K562 (cell line): ENCODE data around the gene EFEMP2. TPM values are rescaled to one million over a fixed set of nuclear protein-coding genes. Genes with fewer than 3 reads are reported as not detected.

ENCODE experiments used
- ARID2 ChIP-seq: fragments of 450-650 bp; IDR thresholded peaks from 2 replicates; pipeline ENCODE4 v1.6.1; 2017; ENCODE audit warnings: antibody characterized with exemption, mild to moderate bottlenecking
- BCOR ChIP-seq: fragments of 450-650 bp; IDR thresholded peaks from 2 replicates; pipeline ENCODE4 v1.6.1; 2016
- CEBPG ChIP-seq, 3 experiments: fragments of 200-800 bp in 1 of 3; sonication (Bioruptor generic) in 1 of 3; sonication (generic) in 1 of 3; formaldehyde crosslinking in 1 of 3; IDR thresholded peaks in 2 of 3; conservative IDR thresholded peaks in 1 of 3; 2 replicates each; pipeline versions ENCODE4 v1.6.1 to v1.8.0; 2016 to 2022; ENCODE audit warnings: missing compliant biosample characterization in 2 of 3, missing genetic modification characterization in 2 of 3, mild to moderate bottlenecking in 1 of 3, missing genetic modification reagents in 1 of 3
- CHD1 ChIP-seq: fragments of 200-600 bp; sonication (generic); IDR thresholded peaks from one replicate; pipeline ENCODE4 v1.6.1; 2012; ENCODE audit warnings: mild to moderate bottlenecking, moderate library complexity, low read length, inconsistent platforms
- DMBX1 ChIP-seq: fragments of 250-450 bp; sonication (Bioruptor Pico); IDR thresholded peaks from 2 replicates; pipeline ENCODE4 v1.8.0; 2022; ENCODE audit warnings: inconsistent platforms, mild to moderate bottlenecking, moderate library complexity, borderline replicate concordance
- FOXA1 ChIP-seq: fragments of 450-650 bp; IDR thresholded peaks from 2 replicates; pipeline ENCODE4 v1.6.1; 2016; ENCODE audit warnings: mild to moderate bottlenecking, borderline replicate concordance
- GTF2E2 ChIP-seq: fragments of 200-800 bp; sonication (Bioruptor generic); IDR thresholded peaks from 2 replicates; pipeline ENCODE4 v1.6.1; 2016; ENCODE audit warnings: missing genetic modification characterization, missing compliant biosample characterization
- HNRNPK ChIP-seq: fragments of 200-400 bp; formaldehyde crosslinking; IDR thresholded peaks from one replicate; pipeline ENCODE4 v1.6.1; 2018; ENCODE audit warnings: mild to moderate bottlenecking, low read depth, low read length; ENCODE audit not compliant: poor library complexity, severe bottlenecking
- NR2C1 ChIP-seq, 2 experiments: fragments of 450-650 bp; IDR thresholded peaks; 2 replicates each; pipeline ENCODE4 v1.6.1; 2017; ENCODE audit warnings: mild to moderate bottlenecking in 2 of 2, antibody characterized with exemption in 1 of 2, inconsistent platforms in 1 of 2, missing compliant biosample characterization in 1 of 2, missing genetic modification characterization in 1 of 2
- PCBP1 ChIP-seq: fragments of 200-400 bp; formaldehyde crosslinking; IDR thresholded peaks from 2 replicates; pipeline ENCODE4 v1.6.1; 2018; ENCODE audit warnings: mild to moderate bottlenecking, low read depth, low read length; ENCODE audit not compliant: poor library complexity, severe bottlenecking
- PHTF2 ChIP-seq: fragments of 250-450 bp; sonication (Bioruptor Pico); IDR thresholded peaks from 2 replicates; pipeline ENCODE4 v1.5.0; 2021; ENCODE audit warnings: mild to moderate bottlenecking
- POLR2B ChIP-seq: fragments of 450-650 bp; IDR thresholded peaks from 2 replicates; pipeline ENCODE4 v1.6.1; 2018; ENCODE audit warnings: low read depth; ENCODE audit not compliant: partially characterized antibody
- RNF2 ChIP-seq: sonication (generic); IDR thresholded peaks from 2 replicates; pipeline ENCODE4 v1.6.1; 2016
- RUNX1 ChIP-seq: sonication (generic); IDR thresholded peaks from 2 replicates; pipeline ENCODE4 v1.6.1; 2016; ENCODE audit warnings: antibody characterized with exemption, low read depth
- SAFB2 ChIP-seq: fragments of 200-400 bp; formaldehyde crosslinking; IDR thresholded peaks from 2 replicates; pipeline ENCODE4 v1.6.1; 2018; ENCODE audit warnings: borderline replicate concordance, low read length, low read depth, moderate library complexity; ENCODE audit not compliant: severe bottlenecking
- SIN3B ChIP-seq: fragments of 450-650 bp; IDR thresholded peaks from 2 replicates; pipeline ENCODE4 v1.6.1; 2017; ENCODE audit warnings: low read depth, mild to moderate bottlenecking, moderate library complexity
- SRSF7 ChIP-seq: fragments of 200-400 bp; formaldehyde crosslinking; optimal IDR thresholded peaks from 2 replicates; pipeline ENCODE3; 2017; ENCODE audit warnings: mild to moderate bottlenecking, low read depth, low read length
- TSHZ1 ChIP-seq: fragments of 250-450 bp; sonication (Bioruptor Pico); IDR thresholded peaks from 2 replicates; pipeline ENCODE4 v1.4.0; 2020; ENCODE audit warnings: mild to moderate bottlenecking, moderate library complexity
- ZNF232 ChIP-seq: sonication (generic); formaldehyde crosslinking; IDR thresholded peaks from 2 replicates; pipeline ENCODE4 v1.8.0; 2022; ENCODE audit warnings: mild to moderate bottlenecking, missing genetic modification reagents
- ZNF449 ChIP-seq: fragments of 250-450 bp; sonication (Bioruptor Pico); IDR thresholded peaks from 2 replicates; pipeline ENCODE4 v1.8.0; 2022; ENCODE audit warnings: moderate library complexity, mild to moderate bottlenecking, inconsistent platforms
- ZNF511 ChIP-seq: sonication (generic); formaldehyde crosslinking; IDR thresholded peaks from 2 replicates; pipeline ENCODE4 v1.8.0; 2022; ENCODE audit warnings: mild to moderate bottlenecking, missing genetic modification reagents
- ZNF561 ChIP-seq: fragments of 450-650 bp; formaldehyde crosslinking; conservative IDR thresholded peaks from 2 replicates; pipeline ENCODE4 v1.4.0; 2020; ENCODE audit warnings: mild to moderate bottlenecking, moderate library complexity
- polyA plus RNA-seq, 8 experiments: library from polyadenylated mRNA; depleted of rRNA in 4 of 8; stranded (reverse) in 5 of 8; unstranded in 3 of 8; fragments of >200 nt; fragmentation: Nextera tagmentation in 2 of 8; fragmentation: Illumina TruSeq in 1 of 8; extraction: Ambion mirVana in 2 of 8; extraction: Trizol in 1 of 8; gene quantifications; 2 replicates each; pipeline versions ENCODE4 v1.2.1 to v1.2.3, GENCODE V29; 2011 to 2014; ENCODE audit warnings: inconsistent platforms in 1 of 8, missing spikeins in 1 of 8
- total RNA-seq, 7 experiments: library from RNA; depleted of rRNA in 6 of 7; stranded (reverse); fragments of >200 nt in 6 of 7; fragmentation: Illumina TruSeq in 2 of 7; extraction: Trizol in 2 of 7; gene quantifications; 2 replicates each; pipeline versions ENCODE4 v1.2.1 to v1.2.3, GENCODE V29; 2011 to 2021; ENCODE audit warnings: low replicate concordance in 1 of 7

Gene EFEMP2
- total and polyA plus RNA-seq, 9 of the 15 experiments (the other 6 are each of a cell fraction or from before 2014, with no cell fraction given), result 0.07 to 2.9 (median 0.69) TPM; not detected in 1

- TF ChIP-seq RUNX1 (peak; percentile 68; the same call in 1 of the 2 replicates), ZNF561 (no peak), FOXA1 (no peak), SRSF7 (no peak), CEBPG (CRISPR knock-in tag; IDR thresholded peaks at IDR 0.05) (no peak), CEBPG (tag; conservative IDR thresholded peaks at IDR 0.05 in 1 of 2, IDR thresholded peaks at IDR 0.05 in 1 of 2) (no peak), CHD1 (peak; percentile 95), SAFB2 (no peak), NR2C1 (IDR thresholded peaks at IDR 0.05) (peak; percentile 68), NR2C1 (tag; IDR thresholded peaks at IDR 0.05) (peak; percentile 60), POLR2B (peak; percentile 68), PHTF2 (no peak; the same call in 1 of the 2 replicates), SIN3B (peak; percentile 61), RNF2 (peak; percentile 86), DMBX1 (CRISPR knock-in tag) (no peak), ZNF511 (CRISPR knock-in tag) (peak; percentile 54; the same call in 1 of the 2 replicates), BCOR (peak; percentile 55), ARID2 (no peak), TSHZ1 (CRISPR knock-in tag) (no peak), ZNF232 (no peak), ZNF449 (CRISPR knock-in tag) (no peak), PCBP1 (peak; percentile 91), GTF2E2 (tag) (no peak; the same call in 1 of the 2 replicates), HNRNPK (no peak)
Measured at GRCh38 chr11:65860278-65861164, 12.1 kb downstream of the EFEMP2 start, which contains the start of gene MUS81 (continued).
